Measurements from ENCODE around the gene ITPA.
A peak's percentile ranks its signal among the peaks of the same experiment; 100 is the strongest.

Gene ITPA

GRCh38 chr20:3209257-3209945 lies at the start of gene ITPA:
TSS of gene ITPA (plus strand) at chr20:3209498. CDS start at chr20:3209552, 54 bp downstream.
- peak; percentile 71 for DNase-seq

- no peak for DNase-seq
Measured at GRCh38 chr20:3160418-3160817, 48.9 kb upstream of the ITPA start.

GRCh38 chr20:3161316-3162079 lies 47.8 kb upstream of the ITPA start:
- no peak for DNase-seq

DNA sequence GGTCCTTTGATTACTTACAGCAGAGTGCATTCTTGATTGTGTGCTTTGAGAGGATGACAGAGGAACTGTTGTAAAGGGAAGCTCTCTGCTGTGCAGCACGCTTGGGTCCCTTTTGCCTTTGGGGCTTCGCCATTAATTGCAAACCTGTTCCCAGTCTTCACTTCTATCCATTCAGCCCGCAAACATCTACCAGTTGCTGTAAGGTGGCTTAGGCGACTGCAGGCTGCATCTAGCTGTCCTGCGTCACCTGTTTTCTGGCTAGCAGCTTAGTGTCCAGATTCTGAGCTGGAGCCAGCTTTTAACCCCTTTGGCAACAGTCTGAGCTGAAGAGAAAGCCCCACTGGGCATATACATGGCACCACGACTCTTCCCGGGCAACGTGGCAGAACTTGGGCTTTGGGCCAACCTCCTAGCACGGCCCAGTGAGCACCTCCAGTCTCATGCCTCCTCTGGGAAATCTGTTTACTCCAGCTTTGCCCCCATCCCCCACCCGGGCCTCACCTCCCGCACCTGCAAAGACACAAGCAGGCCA lies 47.2 kb upstream of the ITPA start:
- peak; percentile 49 for DNase-seq

DNA sequence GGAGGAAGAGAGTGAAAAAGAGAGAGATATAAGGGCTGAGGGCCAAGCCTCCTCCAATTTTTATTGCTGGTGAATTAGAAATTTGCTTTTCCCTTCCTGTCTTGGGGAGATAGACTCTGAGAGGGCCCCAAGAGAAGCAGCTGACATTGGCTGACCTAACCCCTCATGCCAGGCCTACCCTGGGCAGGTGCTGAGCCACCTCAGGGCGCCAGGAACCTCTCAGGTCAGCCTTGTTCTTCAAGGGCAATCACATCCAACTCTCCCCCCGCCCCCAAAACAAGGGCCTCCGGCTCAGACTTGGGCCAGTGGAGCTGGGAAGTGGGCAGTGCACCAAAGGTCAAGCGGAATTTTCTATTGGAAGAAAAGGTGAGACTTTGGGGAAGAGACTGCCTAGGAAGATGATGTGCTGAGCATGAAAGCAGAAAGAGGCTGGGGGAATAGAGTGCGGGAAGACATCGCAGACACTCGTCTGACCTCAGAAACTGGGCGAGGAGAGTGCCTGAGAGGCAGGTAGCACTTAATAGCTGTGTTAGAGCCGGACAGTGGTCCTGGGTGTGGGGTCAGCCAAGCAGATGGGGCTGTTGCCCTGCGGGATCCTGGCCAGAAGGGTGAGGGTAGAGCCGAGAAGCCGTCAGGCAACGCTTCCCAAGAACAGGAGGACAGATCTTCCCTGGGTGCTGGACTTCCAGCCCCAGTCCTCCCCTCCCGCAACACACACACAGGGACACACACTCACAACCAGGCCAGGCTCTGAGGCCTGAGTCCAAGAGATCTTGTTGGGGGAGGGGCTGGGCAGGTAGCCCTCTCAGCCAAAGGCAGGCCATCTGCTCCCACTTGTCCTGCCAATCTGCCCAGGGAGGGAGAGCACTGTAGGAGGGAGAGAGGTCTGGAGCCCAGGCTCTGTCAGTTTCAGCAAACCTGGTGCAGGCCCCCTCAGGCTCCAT lies 45.9 kb upstream of the ITPA start:
- peak; percentile 84 for DNase-seq

GRCh38 chr20:3164043-3164762 lies 45.1 kb upstream of the ITPA start:
- DNase-seq, result no peak

DNA sequence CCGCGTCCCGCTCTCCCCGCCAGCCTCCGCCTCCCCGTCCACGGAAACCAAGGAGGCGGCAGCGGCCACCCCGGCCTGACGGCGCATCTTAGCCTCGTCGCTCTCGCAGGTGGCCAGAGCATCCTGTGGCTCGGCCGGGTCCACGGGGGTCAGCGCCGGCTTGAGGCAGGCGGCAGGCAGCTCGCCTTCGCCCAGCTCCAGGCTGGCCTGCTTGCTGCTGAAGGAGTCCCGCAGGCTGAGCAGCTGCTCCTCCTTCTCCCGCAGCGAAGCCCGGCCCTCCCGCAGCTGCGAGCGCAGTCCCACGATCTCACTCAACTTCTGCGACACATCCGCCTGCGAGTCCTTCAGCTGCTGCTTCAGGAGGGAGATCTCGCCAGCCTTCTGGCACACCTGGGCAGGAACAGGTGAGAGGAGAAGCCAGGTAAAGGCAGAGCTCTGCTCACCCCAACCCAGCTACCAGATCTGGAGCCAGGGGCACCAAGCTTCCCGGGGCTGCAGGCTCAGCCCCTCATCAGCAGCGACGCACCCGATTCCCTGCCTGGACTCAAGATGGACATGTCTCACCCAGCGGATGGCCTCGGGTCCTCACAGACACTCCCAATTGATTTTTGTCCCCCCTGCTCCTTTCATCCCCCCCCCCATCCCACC lies 44.4 kb upstream of the ITPA start:
- DNase-seq, result no peak

GRCh38 chr20:3165473-3166337 lies 43.6 kb upstream of the ITPA start:
- no peak for DNase-seq

GRCh38 chr20:3166338-3166912 lies 42.9 kb upstream of the ITPA start:
- no peak for DNase-seq

- no peak for DNase-seq
Measured at GRCh38 chr20:3166913-3167342, 42.4 kb upstream of the ITPA start.

DNA sequence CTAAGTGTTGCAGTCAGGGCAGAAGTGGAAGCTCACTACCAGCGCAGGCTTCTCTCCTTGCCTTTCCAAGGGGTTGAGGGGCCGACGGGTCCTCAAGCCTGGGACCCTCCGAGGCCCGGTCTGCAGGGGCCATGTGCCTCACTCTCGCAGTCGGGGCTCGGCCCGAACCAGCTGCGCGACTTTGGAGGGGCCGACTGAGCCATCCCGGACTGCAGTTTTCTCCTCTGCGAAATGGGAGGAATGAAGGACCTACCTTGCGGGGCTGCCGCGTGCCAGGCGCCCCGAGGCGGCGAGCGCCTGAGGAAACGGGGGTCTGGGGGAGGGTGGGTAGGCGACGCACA lies 41.6 kb upstream of the ITPA start:
- no peak for DNase-seq

DNA sequence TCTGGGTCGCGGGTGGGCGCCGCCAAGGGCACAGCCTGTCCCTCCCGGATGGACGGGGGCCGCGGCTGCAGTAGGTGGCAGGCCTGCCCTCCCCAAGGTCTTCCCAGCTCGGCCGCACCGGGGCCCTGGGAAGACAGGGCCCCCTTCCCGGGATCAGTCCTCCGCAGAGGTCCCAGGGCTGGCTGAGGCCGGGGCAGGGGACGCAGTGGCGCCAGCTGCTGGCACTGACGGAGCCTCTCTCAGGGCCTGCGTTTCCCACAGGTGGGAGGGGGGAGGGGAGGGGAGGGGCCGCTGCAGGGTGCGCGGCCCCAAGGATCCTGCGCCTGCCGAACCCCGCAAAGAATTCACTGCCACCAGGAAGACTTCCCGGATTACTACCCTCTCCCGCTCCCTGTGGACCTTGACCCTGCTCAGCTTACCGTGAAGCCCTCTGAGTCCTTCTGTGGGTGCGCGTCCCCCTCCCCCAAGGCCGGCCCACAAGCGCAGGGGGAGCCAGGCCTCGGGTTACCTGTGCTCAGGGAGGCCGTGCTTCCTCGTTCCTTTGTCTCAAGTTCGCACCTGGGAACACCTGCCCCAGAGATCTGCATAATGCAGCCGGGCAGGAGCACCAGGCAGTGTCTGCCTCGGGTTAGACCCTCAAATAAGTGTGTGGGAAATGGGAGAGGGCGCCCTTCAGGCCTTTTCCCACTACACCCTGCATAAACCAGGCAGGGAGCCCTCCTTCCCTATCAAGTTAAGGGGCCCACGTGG lies 41.0 kb upstream of the ITPA start:
- peak; percentile 23 for DNase-seq

- DNase-seq, result no peak
Measured at GRCh38 chr20:3168829-3169590, 40.3 kb upstream of the ITPA start.

DNA sequence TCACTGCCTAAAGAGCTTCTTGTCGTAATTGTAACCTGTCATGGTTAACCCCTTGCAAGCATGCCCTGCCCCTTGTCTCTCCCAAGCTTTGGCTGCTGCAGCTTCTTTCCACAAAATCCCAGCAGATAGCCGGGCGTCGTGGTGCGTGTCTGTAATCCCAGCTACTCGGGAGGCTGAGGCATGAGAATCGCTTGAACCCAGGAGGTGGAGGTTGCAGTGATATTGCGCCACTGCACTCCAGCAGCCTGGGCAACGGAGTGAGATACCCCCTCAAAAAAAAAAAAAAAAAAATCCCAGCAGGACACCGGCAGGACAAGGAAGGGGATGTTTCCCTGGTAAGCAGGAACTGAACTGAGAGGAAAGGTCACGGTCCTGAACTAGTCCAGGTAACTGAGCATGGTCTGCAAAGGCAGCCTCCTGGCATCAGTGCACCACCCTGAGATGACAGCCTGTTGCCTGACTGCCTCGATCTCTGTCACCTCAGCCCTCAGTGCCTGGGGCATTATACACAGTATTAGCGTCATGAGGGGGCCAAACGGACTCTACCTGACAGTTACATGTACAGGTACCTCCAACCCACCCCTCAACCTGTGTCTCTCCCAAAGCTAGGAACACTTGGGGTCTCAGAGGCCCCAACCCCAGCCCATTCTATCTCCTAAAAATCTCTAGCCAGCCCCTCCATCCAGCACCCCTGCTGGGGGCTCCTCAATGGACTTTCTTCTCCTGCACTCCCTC lies 37.7 kb upstream of the ITPA start:
- no peak for DNase-seq

- DNase-seq, result no peak
Measured at GRCh38 chr20:3172126-3172932, 37.0 kb upstream of the ITPA start.

- DNase-seq, result peak; percentile 84
Measured at GRCh38 chr20:3172933-3173609, 36.2 kb upstream of the ITPA start, which contains the start of gene LZTS3. TSS of gene LZTS3 (minus strand) at chr20:3173549. CDS start at chr20:3167163, 6,386 bp downstream.

All from NCI-H82 (cell line).